HepG2 (cell line): ENCODE results near the gene FAM117A. TPM values are rescaled to one million over a fixed set of nuclear protein-coding genes. Genes with fewer than 3 reads are reported as not detected.

Experiments
- CEBPB ChIP-seq: IDR thresholded peaks from 2 replicates; pipeline ENCODE4 v1.6.1; 2011; ENCODE audit warnings: low read depth, low read length, improper control_type of control experiment, borderline replicate concordance
- CEBPG ChIP-seq: IDR thresholded peaks from 2 replicates; pipeline ENCODE4 v1.6.1; 2016
- EED ChIP-seq: sonication (generic); formaldehyde crosslinking; IDR thresholded peaks from 2 replicates; pipeline ENCODE4 v1.5.0; 2020; ENCODE audit warnings: mild to moderate bottlenecking, missing genetic modification reagents
- EHMT2 ChIP-seq: fragments of 200-600 bp; sonication (generic); IDR thresholded peaks from 2 replicates; pipeline ENCODE4 v1.7.0; 2017; ENCODE audit warnings: antibody characterized with exemption, low read depth, low read length, borderline replicate concordance
- MTA1 ChIP-seq: sonication (generic); formaldehyde crosslinking; IDR thresholded peaks from 2 replicates; pipeline ENCODE4 v1.4.0; 2020; ENCODE audit warnings: missing genetic modification reagents, mild to moderate bottlenecking, borderline replicate concordance
- MXD3 ChIP-seq: IDR thresholded peaks from 2 replicates; pipeline ENCODE4 v1.6.1; 2016; ENCODE audit warnings: mild to moderate bottlenecking, missing biosample characterization, missing genetic modification reagents
- NBN ChIP-seq: fragments of 450-650 bp; conservative IDR thresholded peaks from 2 replicates; pipeline ENCODE4 v1.6.1; 2017
- NFYC ChIP-seq: IDR thresholded peaks from 2 replicates; pipeline ENCODE4 v1.6.1; 2016; ENCODE audit warnings: missing genetic modification reagents, missing compliant biosample characterization
- THYN1 ChIP-seq: sonication (generic); formaldehyde crosslinking; IDR thresholded peaks from 2 replicates; pipeline ENCODE4 v1.8.1; 2023; ENCODE audit warnings: low read depth, mild to moderate bottlenecking, moderate library complexity, missing genetic modification reagents, borderline replicate concordance
- ZNF20 ChIP-seq: sonication (generic); formaldehyde crosslinking; IDR thresholded peaks from 2 replicates; pipeline ENCODE4 v1.4.0; 2020; ENCODE audit warnings: mild to moderate bottlenecking, moderate library complexity, missing genetic modification reagents
- ZNF235 ChIP-seq: sonication (generic); formaldehyde crosslinking; IDR thresholded peaks from 2 replicates; pipeline ENCODE4 v1.8.1; 2023; ENCODE audit warnings: mild to moderate bottlenecking, missing genetic modification reagents, borderline replicate concordance
- ZNF251 ChIP-seq: sonication (generic); formaldehyde crosslinking; IDR thresholded peaks from 2 replicates; pipeline ENCODE4 v1.9.0; 2021; ENCODE audit warnings: mild to moderate bottlenecking, missing genetic modification reagents
- ZNF274 ChIP-seq: sonication (generic); formaldehyde crosslinking; IDR thresholded peaks from 2 replicates; pipeline ENCODE4 v1.5.1; 2020; ENCODE audit warnings: mild to moderate bottlenecking, missing genetic modification reagents
- ZNF414 ChIP-seq: sonication (generic); formaldehyde crosslinking; IDR thresholded peaks from 2 replicates; pipeline ENCODE4 v1.5.0; 2020; ENCODE audit warnings: missing genetic modification reagents
- ZNF510 ChIP-seq: sonication (generic); formaldehyde crosslinking; IDR thresholded peaks from 2 replicates; pipeline ENCODE4 v1.4.0; 2020; ENCODE audit warnings: low read depth, mild to moderate bottlenecking, missing genetic modification reagents
- ZNF550 ChIP-seq: sonication (generic); formaldehyde crosslinking; IDR thresholded peaks from 2 replicates; pipeline ENCODE4 v1.4.0; 2020; ENCODE audit warnings: mild to moderate bottlenecking, missing genetic modification reagents, borderline replicate concordance
- ZNF552 ChIP-seq: sonication (generic); formaldehyde crosslinking; IDR thresholded peaks from 2 replicates; pipeline ENCODE4 v1.9.0; 2022; ENCODE audit warnings: missing genetic modification reagents, mild to moderate bottlenecking, borderline replicate concordance
- ZNF569 ChIP-seq: sonication (generic); formaldehyde crosslinking; IDR thresholded peaks from 2 replicates; pipeline ENCODE4 v1.5.0; 2020; ENCODE audit warnings: mild to moderate bottlenecking, missing genetic modification reagents, moderate library complexity, borderline replicate concordance
- ZNF572 ChIP-seq: sonication (generic); formaldehyde crosslinking; IDR thresholded peaks from 2 replicates; pipeline ENCODE4 v1.5.1; 2020; ENCODE audit warnings: mild to moderate bottlenecking, missing genetic modification reagents
- ZNF687 ChIP-seq: sonication (generic); formaldehyde crosslinking; IDR thresholded peaks from 2 replicates; pipeline ENCODE4 v1.5.1; 2020; ENCODE audit warnings: mild to moderate bottlenecking, missing genetic modification reagents, moderate library complexity
- ZSCAN25 ChIP-seq: sonication (generic); formaldehyde crosslinking; IDR thresholded peaks from 2 replicates; pipeline ENCODE4 v1.8.0; 2022; ENCODE audit warnings: mild to moderate bottlenecking, missing genetic modification reagents
- polyA plus RNA-seq, 8 experiments: library from polyadenylated mRNA; depleted of rRNA in 3 of 8; stranded (reverse) in 7 of 8; unstranded in 1 of 8; fragments of >200 nt; fragmentation: Illumina TruSeq in 4 of 8; extraction: Trizol in 4 of 8; gene quantifications; 2 replicates each; pipeline versions ENCODE4 v1.2.1 to v1.2.3, GENCODE V29; 2011 to 2016; ENCODE audit warnings: low read depth in 4 of 8, missing spikeins in 1 of 8, mixed read lengths in 1 of 8; ENCODE audit not compliant: insufficient read depth in 1 of 8
- total RNA-seq, 5 experiments: library from RNA; depleted of rRNA; stranded (reverse); fragments of >200 nt; fragmentation: Illumina TruSeq; extraction: Trizol; gene quantifications; 2 replicates each; pipeline ENCODE4 v1.2.3, GENCODE V29; 2016; ENCODE audit warnings: low read depth in 1 of 5

Gene FAM117A
- total and polyA plus RNA-seq, 2 of the 13 experiments (the other 11 are each of a cell fraction or from before 2014, with no cell fraction given) = 12.1 to 19.8 TPM

GRCh38 chr17:49788478-49789242 is 24.7 kb upstream of the FAM117A start, which contains the start of gene KAT7 (continued):
- TF ChIP-seq ZNF235 (CRISPR knock-in tag) (no peak), ZNF569 (no peak), ZNF20 (CRISPR knock-in tag) (no peak), ZNF552 (CRISPR knock-in tag) (peak; percentile 58; the same call in 1 of the 2 replicates), NBN (no peak), ZNF274 (CRISPR knock-in tag) (peak; percentile 85), MXD3 (peak; percentile 89), ZNF687 (CRISPR knock-in tag) (peak; percentile 94), CEBPG (CRISPR knock-in tag) (peak; percentile 62), CEBPB (no peak), ZNF510 (CRISPR knock-in tag) (peak; percentile 83; the same call in 1 of the 2 replicates), ZNF414 (CRISPR knock-in tag) (peak; percentile 67; the same call in 1 of the 2 replicates), EED (CRISPR knock-in tag) (peak; percentile 95), NFYC (CRISPR knock-in tag) (peak; percentile 98), EHMT2 (no peak), THYN1 (CRISPR knock-in tag) (no peak), ZNF251 (no peak), ZNF572 (CRISPR knock-in tag) (peak; percentile 91; the same call in 1 of the 2 replicates), ZNF550 (CRISPR knock-in tag) (no peak), ZSCAN25 (CRISPR knock-in tag) (no peak; the same call in 1 of the 2 replicates), MTA1 (CRISPR knock-in tag) (peak; percentile 55; the same call in 1 of the 2 replicates)
